Panc1 (cell line): ENCODE results near the gene DEGS2. TPM values are rescaled to one million over a fixed set of nuclear protein-coding genes. Genes with fewer than 3 reads are reported as not detected.

Experiments used
- ATAC-seq: fragments of 200-7000 bp; cut with Tn5 transposase; 2 replicates; pipeline ENCODE4 v1.9.1; 2020; ENCODE audit warnings: mild to moderate bottlenecking, moderate library complexity
- BruUV-seq: library from RNA; stranded (reverse); fragments of 400-500 nt; replicated peaks from 2 replicates; lab custom pipeline; 2021; lab: Mats Ljungman, UMichigan
- CTCF ChIA-PET: fragments of 300-600 bp; sonication (Branson Sonifier 250); formaldehyde crosslinking; loops from one replicate; lab custom pipeline; 2022; ENCODE audit warnings: antibody characterized with exemption; lab: Charles Lee
- POLR2A ChIA-PET: fragments of 300-600 bp; sonication (Branson Sonifier 250); formaldehyde crosslinking; loops from one replicate; lab custom pipeline; 2022; ENCODE audit warnings: antibody characterized with exemption; lab: Charles Lee
- DNase-seq: peaks from one replicate; pipeline ENCODE4 v3.0.0-alpha.2; 2010; ENCODE audit warnings: low read depth, low spot score
- H3K27ac ChIP-seq: 2 replicates; pipeline ENCODE4 v1.5.1; 2011; ENCODE audit warnings: mild to moderate bottlenecking, low read length, inconsistent platforms
- H3K27me3 ChIP-seq: fragments of 200-500 bp; sonication (Bioruptor generic); 2 replicates; pipeline ENCODE4 v1.6.0; 2014; ENCODE audit warnings: low read length, inconsistent platforms; ENCODE audit not compliant: control insufficient read depth, insufficient read depth
- H3K36me3 ChIP-seq: fragments of 200-500 bp; sonication (Bioruptor generic); 2 replicates; pipeline ENCODE4 v1.5.1; 2014; ENCODE audit warnings: inconsistent platforms, mild to moderate bottlenecking, low read length, moderate library complexity; ENCODE audit not compliant: control insufficient read depth, insufficient read depth
- H3K4me1 ChIP-seq: 2 replicates; pipeline ENCODE4 v1.5.1; 2011; ENCODE audit warnings: inconsistent platforms, mild to moderate bottlenecking, low read length, moderate library complexity; ENCODE audit not compliant: control insufficient read depth, insufficient read depth
- H3K4me3 ChIP-seq, 2 experiments: 2 replicates each; pipeline ENCODE4 v1.5.1; 2011 to 2012; ENCODE audit warnings: low read depth in 2 of 2, low read length in 2 of 2, mild to moderate bottlenecking in 2 of 2, inconsistent platforms in 1 of 2, moderate library complexity in 1 of 2
- H3K9me3 ChIP-seq: fragments of 200-500 bp; sonication (Bioruptor generic); 2 replicates; pipeline ENCODE4 v1.5.1; 2014; ENCODE audit warnings: low read depth, mild to moderate bottlenecking, inconsistent platforms, low read length, moderate library complexity; ENCODE audit not compliant: control insufficient read depth, insufficient read depth
- POLR2AphosphoS5 ChIP-seq: IDR thresholded peaks from 2 replicates; pipeline ENCODE4 v1.6.1; 2012; ENCODE audit warnings: mild to moderate bottlenecking, low read depth, low read length, moderate library complexity
- SIN3A ChIP-seq: IDR thresholded peaks from 2 replicates; pipeline ENCODE4 v1.6.1; 2012; ENCODE audit warnings: low read depth, mild to moderate bottlenecking, low read length, moderate library complexity, borderline replicate concordance; ENCODE audit not compliant: insufficient read depth
- TCF7L2 ChIP-seq: IDR thresholded peaks from 2 replicates; pipeline ENCODE4 v1.6.1; 2011; ENCODE audit warnings: mild to moderate bottlenecking, low read depth, low read length, inconsistent platforms
- in situ Hi-C: cut with HindIII; loops from 2 replicates; pipeline ENCODE4 v1.10.0; 2016; ENCODE audit warnings: low sequenced_read_pairs, low pct_unique_long_range_greater_than_20kb
- intact Hi-C: fragments of 100-400 bp; cut with micrococcal nuclease; formaldehyde crosslinking; loops from one replicate; pipeline ENCODE4 v1.10.0; 2022; ENCODE audit not compliant: unreplicated experiment
- total RNA-seq: library from RNA; stranded (reverse); gene quantifications from one replicate; pipeline ENCODE4 v1.2.1, GENCODE V29; 2021; ENCODE audit not compliant: unreplicated experiment
- TF ChIP-seq, protein P1 (sequence below), 2 experiments: IDR thresholded peaks; 2 replicates each; pipeline ENCODE4 v1.6.1; 2011 to 2012; ENCODE audit warnings: low read depth in 2 of 2, control low read depth in 1 of 2, low read length in 1 of 2, mild to moderate bottlenecking in 1 of 2, moderate library complexity in 1 of 2; ENCODE audit not compliant: insufficient read depth in 1 of 2
- TF ChIP-seq, protein P2 (sequence below): fragments of 450-650 bp; IDR thresholded peaks from 2 replicates; pipeline ENCODE4 v1.5.1; 2017; ENCODE audit warnings: mild to moderate bottlenecking

DEGS2 gene
- total RNA-seq, 1 experiment from 2014 or later = 4.9 TPM

DNA sequence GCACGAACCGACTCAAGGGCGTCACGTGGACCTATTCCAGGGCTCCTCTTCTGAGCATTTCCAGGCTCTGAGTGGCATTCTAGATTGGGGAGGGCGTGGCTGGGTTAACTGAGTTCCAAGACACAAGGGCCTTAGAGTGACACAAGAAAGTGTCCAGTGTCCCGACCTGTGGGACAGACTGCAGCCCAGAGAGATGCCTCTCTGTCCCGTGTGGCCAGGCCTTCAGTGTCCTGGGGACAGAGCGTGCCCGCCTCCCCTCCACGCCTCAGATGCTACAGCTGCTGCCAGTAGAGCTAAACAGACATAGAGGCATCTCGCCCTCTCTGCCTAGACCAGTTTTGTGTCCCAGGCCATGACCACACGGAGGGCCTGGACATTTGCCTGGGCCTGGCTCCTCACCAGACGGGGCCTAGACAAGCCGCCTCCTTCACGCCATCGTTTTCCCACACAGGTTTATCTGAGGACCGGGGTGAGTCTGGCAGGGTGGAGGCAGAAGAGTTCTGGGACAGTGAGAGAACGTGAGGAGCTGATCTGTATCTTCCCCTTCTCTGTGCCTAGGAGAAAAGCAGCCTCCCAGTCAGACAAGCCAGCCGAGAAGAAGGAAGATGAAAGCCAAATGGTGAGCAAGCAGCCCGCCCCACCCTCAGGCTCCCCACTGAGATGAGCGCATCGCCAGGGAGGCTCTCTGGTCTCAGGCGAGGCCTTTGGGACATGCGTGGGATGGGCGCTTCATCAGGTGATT is 27.1 kb downstream of the DEGS2 start:
- no TSS peak for BruUV-seq
- Histone ChIP-seq H3K9me3 (no peaks in the 10 kb centered on the region), H3K27me3 (no peaks in the 10 kb centered on the region), H3K4me3 (no peak overlapping the region), H3K36me3 (no peaks in the 10 kb centered on the region), H3K27ac (no peak overlapping the region), H3K4me1 (no peaks in the 10 kb centered on the region)
- TF ChIP-seq TCF7L2 (no peak), POLR2AphosphoS5 (no peak), SIN3A (no peak)
- TF ChIP-seq, protein P1, sequence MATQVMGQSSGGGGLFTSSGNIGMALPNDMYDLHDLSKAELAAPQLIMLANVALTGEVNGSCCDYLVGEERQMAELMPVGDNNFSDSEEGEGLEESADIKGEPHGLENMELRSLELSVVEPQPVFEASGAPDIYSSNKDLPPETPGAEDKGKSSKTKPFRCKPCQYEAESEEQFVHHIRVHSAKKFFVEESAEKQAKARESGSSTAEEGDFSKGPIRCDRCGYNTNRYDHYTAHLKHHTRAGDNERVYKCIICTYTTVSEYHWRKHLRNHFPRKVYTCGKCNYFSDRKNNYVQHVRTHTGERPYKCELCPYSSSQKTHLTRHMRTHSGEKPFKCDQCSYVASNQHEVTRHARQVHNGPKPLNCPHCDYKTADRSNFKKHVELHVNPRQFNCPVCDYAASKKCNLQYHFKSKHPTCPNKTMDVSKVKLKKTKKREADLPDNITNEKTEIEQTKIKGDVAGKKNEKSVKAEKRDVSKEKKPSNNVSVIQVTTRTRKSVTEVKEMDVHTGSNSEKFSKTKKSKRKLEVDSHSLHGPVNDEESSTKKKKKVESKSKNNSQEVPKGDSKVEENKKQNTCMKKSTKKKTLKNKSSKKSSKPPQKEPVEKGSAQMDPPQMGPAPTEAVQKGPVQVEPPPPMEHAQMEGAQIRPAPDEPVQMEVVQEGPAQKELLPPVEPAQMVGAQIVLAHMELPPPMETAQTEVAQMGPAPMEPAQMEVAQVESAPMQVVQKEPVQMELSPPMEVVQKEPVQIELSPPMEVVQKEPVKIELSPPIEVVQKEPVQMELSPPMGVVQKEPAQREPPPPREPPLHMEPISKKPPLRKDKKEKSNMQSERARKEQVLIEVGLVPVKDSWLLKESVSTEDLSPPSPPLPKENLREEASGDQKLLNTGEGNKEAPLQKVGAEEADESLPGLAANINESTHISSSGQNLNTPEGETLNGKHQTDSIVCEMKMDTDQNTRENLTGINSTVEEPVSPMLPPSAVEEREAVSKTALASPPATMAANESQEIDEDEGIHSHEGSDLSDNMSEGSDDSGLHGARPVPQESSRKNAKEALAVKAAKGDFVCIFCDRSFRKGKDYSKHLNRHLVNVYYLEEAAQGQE (IDR thresholded peaks at IDR 0.05; ENCODE audit: insufficient read depth in 1 of 2, low read depth in 2 of 2, low read length in 1 of 2) = no peak
- TF ChIP-seq, protein P2, sequence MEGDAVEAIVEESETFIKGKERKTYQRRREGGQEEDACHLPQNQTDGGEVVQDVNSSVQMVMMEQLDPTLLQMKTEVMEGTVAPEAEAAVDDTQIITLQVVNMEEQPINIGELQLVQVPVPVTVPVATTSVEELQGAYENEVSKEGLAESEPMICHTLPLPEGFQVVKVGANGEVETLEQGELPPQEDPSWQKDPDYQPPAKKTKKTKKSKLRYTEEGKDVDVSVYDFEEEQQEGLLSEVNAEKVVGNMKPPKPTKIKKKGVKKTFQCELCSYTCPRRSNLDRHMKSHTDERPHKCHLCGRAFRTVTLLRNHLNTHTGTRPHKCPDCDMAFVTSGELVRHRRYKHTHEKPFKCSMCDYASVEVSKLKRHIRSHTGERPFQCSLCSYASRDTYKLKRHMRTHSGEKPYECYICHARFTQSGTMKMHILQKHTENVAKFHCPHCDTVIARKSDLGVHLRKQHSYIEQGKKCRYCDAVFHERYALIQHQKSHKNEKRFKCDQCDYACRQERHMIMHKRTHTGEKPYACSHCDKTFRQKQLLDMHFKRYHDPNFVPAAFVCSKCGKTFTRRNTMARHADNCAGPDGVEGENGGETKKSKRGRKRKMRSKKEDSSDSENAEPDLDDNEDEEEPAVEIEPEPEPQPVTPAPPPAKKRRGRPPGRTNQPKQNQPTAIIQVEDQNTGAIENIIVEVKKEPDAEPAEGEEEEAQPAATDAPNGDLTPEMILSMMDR = no peak
- DNase-seq (no peak), ATAC-seq (no peak)
- intact Hi-C loops (no loop called here), in situ Hi-C loops (no loop called here)
- CTCF ChIA-PET = no interaction called here
- POLR2A ChIA-PET = no interaction called here

DNA sequence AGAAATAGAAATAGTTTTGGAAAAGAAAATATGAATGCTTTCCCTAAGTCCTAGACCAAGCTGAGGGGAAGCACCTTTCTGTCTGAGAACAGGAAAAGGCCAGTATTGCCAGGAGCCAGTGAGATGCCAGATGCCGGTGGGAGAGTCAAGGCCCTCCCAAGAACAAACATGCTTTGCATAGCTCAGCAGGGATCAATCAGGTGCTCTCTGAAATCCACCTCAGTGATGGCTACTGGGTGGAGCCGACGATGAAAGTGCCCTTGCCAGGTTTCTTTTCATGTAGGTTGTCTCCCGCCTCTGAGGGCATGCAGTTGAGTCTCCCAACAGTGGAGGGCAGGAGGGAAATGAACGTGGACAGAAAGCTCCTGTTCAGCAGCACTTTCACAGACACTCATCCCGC is 28.3 kb downstream of the DEGS2 start:
- no TSS peak for BruUV-seq
- Histone ChIP-seq H3K27ac (no peak overlapping the region), H3K9me3 (no peaks in the 10 kb centered on the region), H3K4me3 (no peak overlapping the region), H3K27me3 (no peaks in the 10 kb centered on the region), H3K36me3 (no peaks in the 10 kb centered on the region), H3K4me1 (no peaks in the 10 kb centered on the region)
- intact Hi-C loops (no loop called here), in situ Hi-C loops (no loop called here)
- ChIA-PET CTCF (no interaction called here), POLR2A (no interaction called here)
- DNase-seq (no peak), ATAC-seq (no peak)
- TF ChIP-seq, protein P1 (IDR thresholded peaks at IDR 0.05; ENCODE audit: insufficient read depth in 1 of 2, low read depth in 2 of 2, low read length in 1 of 2) = no peak
- TF ChIP-seq TCF7L2 = no peak
- no peak for TF ChIP-seq POLR2AphosphoS5
- no peak for TF ChIP-seq SIN3A
- TF ChIP-seq, protein P2 = no peak
